ENCODE data around the gene GARIN1A. TPM values are rescaled to one million over a fixed set of nuclear protein-coding genes. Genes with fewer than 3 reads are reported as not detected.
"Not testable (repeated sequence)": the region's sequence is repeated elsewhere in the genome, so short reads cannot be mapped to it uniquely, and the experiment has no call there.

Gene GARIN1A
- total RNA-seq: 0.40 and 0.67 TPM in 2 replicates
- polyA plus RNA-seq: 0.44 and 1.7 TPM in 2 replicates

DNA sequence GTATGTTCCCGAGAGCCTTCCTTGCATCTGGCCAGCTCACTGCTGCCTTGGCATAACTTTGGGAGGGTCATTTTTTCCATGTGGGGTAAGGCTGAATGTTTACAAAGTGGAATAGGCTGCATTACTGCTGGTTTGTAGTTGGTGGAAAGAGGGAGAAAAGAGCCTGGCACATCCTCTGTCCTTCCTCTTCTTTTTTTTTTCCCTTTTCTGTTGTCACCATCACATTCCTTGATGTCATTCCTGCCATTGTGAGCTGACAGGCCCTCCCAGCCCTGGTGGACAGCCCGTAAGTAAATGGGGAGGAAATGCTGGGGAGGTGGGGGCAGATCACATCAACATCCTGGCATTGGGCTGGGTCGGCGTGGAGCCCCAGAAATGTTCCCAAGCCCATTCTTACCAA, at the start of gene GARIN1A:
GARIN1A (plus strand) TSS at position 301 of the 400 bp plus-strand sequence. CDS start 106 bp downstream, outside the sequence.
- TF ChIP-seq EZH2phosphoT487 (IDR thresholded peaks at IDR 0.05; ENCODE audit: low read depth, severe bottlenecking, unreplicated experiment) (no peak), EZH2 (IDR thresholded peaks at IDR 0.05; ENCODE audit: borderline replicate concordance) (no peak)
- TF ChIP-seq, protein P1, sequence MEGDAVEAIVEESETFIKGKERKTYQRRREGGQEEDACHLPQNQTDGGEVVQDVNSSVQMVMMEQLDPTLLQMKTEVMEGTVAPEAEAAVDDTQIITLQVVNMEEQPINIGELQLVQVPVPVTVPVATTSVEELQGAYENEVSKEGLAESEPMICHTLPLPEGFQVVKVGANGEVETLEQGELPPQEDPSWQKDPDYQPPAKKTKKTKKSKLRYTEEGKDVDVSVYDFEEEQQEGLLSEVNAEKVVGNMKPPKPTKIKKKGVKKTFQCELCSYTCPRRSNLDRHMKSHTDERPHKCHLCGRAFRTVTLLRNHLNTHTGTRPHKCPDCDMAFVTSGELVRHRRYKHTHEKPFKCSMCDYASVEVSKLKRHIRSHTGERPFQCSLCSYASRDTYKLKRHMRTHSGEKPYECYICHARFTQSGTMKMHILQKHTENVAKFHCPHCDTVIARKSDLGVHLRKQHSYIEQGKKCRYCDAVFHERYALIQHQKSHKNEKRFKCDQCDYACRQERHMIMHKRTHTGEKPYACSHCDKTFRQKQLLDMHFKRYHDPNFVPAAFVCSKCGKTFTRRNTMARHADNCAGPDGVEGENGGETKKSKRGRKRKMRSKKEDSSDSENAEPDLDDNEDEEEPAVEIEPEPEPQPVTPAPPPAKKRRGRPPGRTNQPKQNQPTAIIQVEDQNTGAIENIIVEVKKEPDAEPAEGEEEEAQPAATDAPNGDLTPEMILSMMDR (IDR thresholded peaks at IDR 0.05; ENCODE audit: poor library complexity): no peak

DNA sequence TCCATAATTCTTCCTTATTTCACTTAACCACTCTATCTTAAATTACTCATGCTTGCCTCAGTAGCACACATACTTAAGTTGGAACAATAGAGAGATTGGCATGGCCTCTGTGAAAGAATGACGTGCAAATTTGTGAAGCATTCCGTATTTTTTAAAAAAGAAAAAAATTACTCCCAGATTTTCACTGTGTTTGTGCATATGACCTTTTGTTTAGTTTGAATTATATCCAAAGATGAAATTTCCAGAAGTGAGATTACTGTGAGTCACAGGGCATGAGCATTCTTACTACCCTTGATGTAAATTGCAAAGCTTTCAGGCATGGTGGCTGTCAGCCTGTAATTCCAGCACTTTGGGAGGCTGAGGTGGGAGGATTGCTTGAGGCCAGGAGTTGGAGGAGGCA, 45.0 kb upstream of the GARIN1A start:
- H3K27me3 ChIP-seq; H4K20me1 ChIP-seq (ENCODE audit: insufficient read depth, poor library complexity, severe bottlenecking); DNase-seq (ENCODE audit: low spot score); H3K4me3 ChIP-seq; H3K27ac ChIP-seq; H3K9me2 ChIP-seq (replicated peaks; ENCODE audit: insufficient read depth); H3K4me1 ChIP-seq (ENCODE audit: insufficient read depth); H2AFZ ChIP-seq; H3K36me3 ChIP-seq (replicated peaks; ENCODE audit: insufficient read depth, low read depth); H3K9me3 ChIP-seq (ENCODE audit: low read depth); H3K4me2 ChIP-seq; H3K79me2 ChIP-seq: not testable (repeated sequence)
- WGBS (ENCODE audit: low lambda C conversion rate, missing lambda C conversion rate): 98% methylated on average over 2 of the region's 2 CpGs

More for the DNA sequence above, at the start of gene GARIN1A:
- H4K20me1 ChIP-seq (ENCODE audit: insufficient read depth, poor library complexity, severe bottlenecking): no peaks in the 10 kb centered on the region
- no peaks in the 10 kb centered on the region for H3K4me1 ChIP-seq (ENCODE audit: insufficient read depth)
- H3K79me2 ChIP-seq: no peaks in the 10 kb centered on the region
- no peaks in the 10 kb centered on the region for H3K27me3 ChIP-seq
- WGBS (ENCODE audit: low lambda C conversion rate, missing lambda C conversion rate): 91% methylated on average over 4 of the region's 4 CpGs
- no peak within 1 kb of the TSS for H3K4me2 ChIP-seq
- no peaks in the 10 kb centered on the region for H3K36me3 ChIP-seq (replicated peaks; ENCODE audit: insufficient read depth, low read depth)
- H3K9me3 ChIP-seq (ENCODE audit: low read depth): no peaks in the 10 kb centered on the region
- H2AFZ ChIP-seq: no peak within 1 kb of the TSS
- DNase-seq (ENCODE audit: low spot score): no peak
- no peak within 1 kb of the TSS for H3K4me3 ChIP-seq
- H3K9me2 ChIP-seq (replicated peaks; ENCODE audit: insufficient read depth): no peaks in the 10 kb centered on the region
- H3K27ac ChIP-seq: no peak within 1 kb of the TSS

DNA sequence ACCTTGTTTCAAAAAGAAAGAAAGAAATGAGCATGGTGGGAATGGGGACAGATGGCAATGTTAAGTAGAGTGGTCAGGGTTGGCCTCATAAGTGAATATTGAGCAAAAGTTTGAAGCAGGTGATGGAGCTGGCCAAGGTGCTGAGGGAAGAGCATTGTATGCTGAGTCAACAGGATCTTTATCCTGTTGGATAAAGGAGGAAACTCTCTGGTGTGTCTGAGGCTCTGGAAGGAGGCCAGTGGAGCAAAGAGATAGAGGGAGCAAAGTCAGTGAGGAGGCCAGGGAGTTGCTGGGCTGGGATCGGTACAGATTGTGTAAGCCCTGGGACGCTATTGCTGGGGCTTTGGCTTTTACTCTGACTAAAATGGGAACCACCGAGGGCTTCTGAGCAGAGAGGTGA, 38.2 kb upstream of the GARIN1A start:
- H4K20me1 ChIP-seq (ENCODE audit: insufficient read depth, poor library complexity, severe bottlenecking); H2AFZ ChIP-seq; H3K4me1 ChIP-seq (ENCODE audit: insufficient read depth); H3K36me3 ChIP-seq (replicated peaks; ENCODE audit: insufficient read depth, low read depth); H3K27ac ChIP-seq; H3K79me2 ChIP-seq; H3K4me2 ChIP-seq; H3K9me3 ChIP-seq (ENCODE audit: low read depth); H3K27me3 ChIP-seq; H3K9me2 ChIP-seq (replicated peaks; ENCODE audit: insufficient read depth); DNase-seq (ENCODE audit: low spot score); H3K4me3 ChIP-seq: not testable (repeated sequence)
- 98% methylated on average over 3 of the region's 3 CpGs for WGBS (ENCODE audit: low lambda C conversion rate, missing lambda C conversion rate)

DNA sequence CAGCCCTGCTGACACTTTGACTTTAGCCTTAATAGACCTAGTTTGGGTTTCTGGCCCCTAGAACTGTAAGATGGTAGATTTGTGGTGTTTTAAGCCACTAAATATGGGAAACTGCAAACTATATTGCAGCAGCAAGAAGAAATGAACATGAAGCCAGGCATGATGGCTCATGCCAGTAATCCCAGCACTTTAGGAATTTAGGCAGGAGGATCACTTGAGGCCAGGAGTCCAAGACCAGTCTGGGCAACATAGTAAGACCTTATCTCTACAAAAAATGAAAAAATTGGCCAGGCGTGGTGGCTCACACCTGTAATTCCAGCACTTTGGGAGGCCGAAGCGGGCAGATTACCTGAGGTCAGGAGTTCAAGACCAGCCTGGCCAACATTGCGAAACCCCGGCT, 26.9 kb upstream of the GARIN1A start:
- H4K20me1 ChIP-seq (ENCODE audit: insufficient read depth, poor library complexity, severe bottlenecking); H3K4me1 ChIP-seq (ENCODE audit: insufficient read depth); H3K4me2 ChIP-seq; H3K4me3 ChIP-seq; H2AFZ ChIP-seq; DNase-seq (ENCODE audit: low spot score); H3K9me2 ChIP-seq (replicated peaks; ENCODE audit: insufficient read depth); H3K36me3 ChIP-seq (replicated peaks; ENCODE audit: insufficient read depth, low read depth); H3K79me2 ChIP-seq; H3K27ac ChIP-seq; H3K9me3 ChIP-seq (ENCODE audit: low read depth); H3K27me3 ChIP-seq: not testable (repeated sequence)
- WGBS (ENCODE audit: low lambda C conversion rate, missing lambda C conversion rate): 94% methylated on average over 5 of the region's 5 CpGs

DNA sequence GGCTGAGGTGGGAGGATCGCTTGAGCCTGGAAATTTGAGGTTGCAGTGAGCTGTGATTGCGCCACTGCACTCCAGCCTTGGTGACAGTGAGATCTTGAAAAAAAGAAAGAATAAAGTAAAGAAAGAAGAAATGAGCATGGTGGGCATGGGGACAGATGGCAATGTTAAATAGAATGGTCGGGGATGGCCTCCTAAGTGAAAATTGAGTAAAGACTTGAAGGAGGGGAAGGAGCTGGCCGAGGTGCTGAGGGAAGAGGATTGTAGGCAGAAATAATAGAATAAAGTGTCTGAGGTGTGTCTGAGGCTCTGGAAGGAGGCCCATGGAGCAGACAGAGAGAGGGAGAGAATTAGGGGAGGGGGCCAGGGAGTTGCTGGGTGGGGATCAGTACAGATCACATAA, 26.2 kb upstream of the GARIN1A start:
- not testable (repeated sequence) for H3K27me3 ChIP-seq; H3K27ac ChIP-seq; H3K36me3 ChIP-seq (replicated peaks; ENCODE audit: insufficient read depth, low read depth); H3K4me3 ChIP-seq; H4K20me1 ChIP-seq (ENCODE audit: insufficient read depth, poor library complexity, severe bottlenecking); DNase-seq (ENCODE audit: low spot score); H3K9me2 ChIP-seq (replicated peaks; ENCODE audit: insufficient read depth); H3K4me2 ChIP-seq; H2AFZ ChIP-seq; H3K9me3 ChIP-seq (ENCODE audit: low read depth); H3K79me2 ChIP-seq; H3K4me1 ChIP-seq (ENCODE audit: insufficient read depth)
- WGBS (ENCODE audit: low lambda C conversion rate, missing lambda C conversion rate): 93% methylated on average over 4 of the region's 4 CpGs

DNA sequence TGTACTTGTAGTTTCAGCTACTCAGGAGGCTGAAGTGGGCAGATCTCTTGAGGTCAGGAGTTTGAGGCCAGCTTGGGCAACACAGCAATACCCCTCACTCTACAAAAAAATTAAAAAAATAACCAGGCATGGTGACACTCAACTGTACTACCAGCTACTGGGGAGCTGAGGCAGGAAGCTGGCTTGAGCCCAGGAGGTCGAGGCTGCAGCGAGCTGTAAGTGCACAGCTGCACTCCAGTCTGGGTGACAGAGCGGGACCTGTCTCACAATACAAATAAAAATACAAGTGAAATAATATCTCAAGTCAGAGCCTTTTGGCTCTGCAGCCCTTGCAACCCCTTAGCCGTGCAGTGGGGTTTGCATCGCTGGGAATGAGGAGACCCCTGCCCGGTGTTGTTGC, 25.2 kb upstream of the GARIN1A start:
- not testable (repeated sequence) for H3K79me2 ChIP-seq; H3K4me2 ChIP-seq; H3K9me3 ChIP-seq (ENCODE audit: low read depth); H3K9me2 ChIP-seq (replicated peaks; ENCODE audit: insufficient read depth); H2AFZ ChIP-seq; H3K27ac ChIP-seq; DNase-seq (ENCODE audit: low spot score); H4K20me1 ChIP-seq (ENCODE audit: insufficient read depth, poor library complexity, severe bottlenecking); H3K4me3 ChIP-seq; H3K4me1 ChIP-seq (ENCODE audit: insufficient read depth); H3K27me3 ChIP-seq; H3K36me3 ChIP-seq (replicated peaks; ENCODE audit: insufficient read depth, low read depth)
- 97% methylated on average over 6 of the region's 6 CpGs for WGBS (ENCODE audit: low lambda C conversion rate, missing lambda C conversion rate)

DNA sequence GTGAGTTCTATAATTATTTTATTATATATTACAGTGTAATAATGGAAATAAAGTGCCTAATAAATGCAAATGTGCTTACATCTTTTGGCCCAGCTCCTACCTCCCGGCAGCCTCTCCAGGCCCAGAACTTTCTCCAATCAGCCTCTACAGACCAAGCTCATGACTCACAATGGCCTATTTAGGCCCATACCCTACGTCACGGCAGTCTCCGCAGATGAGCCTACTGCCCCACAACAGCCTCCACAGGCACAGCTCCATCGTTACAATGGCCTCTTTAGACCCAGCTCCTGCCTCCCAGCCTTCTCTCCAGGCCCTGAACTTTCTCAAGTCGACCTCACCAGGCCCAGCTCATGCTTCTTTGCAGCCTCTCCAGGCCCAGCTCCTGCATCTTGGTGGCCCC, 21.0 kb upstream of the GARIN1A start:
- H3K27me3 ChIP-seq; DNase-seq (ENCODE audit: low spot score); H3K4me1 ChIP-seq (ENCODE audit: insufficient read depth); H3K9me2 ChIP-seq (replicated peaks; ENCODE audit: insufficient read depth); H2AFZ ChIP-seq; H3K79me2 ChIP-seq; H3K4me3 ChIP-seq; H3K4me2 ChIP-seq; H4K20me1 ChIP-seq (ENCODE audit: insufficient read depth, poor library complexity, severe bottlenecking); H3K9me3 ChIP-seq (ENCODE audit: low read depth); H3K27ac ChIP-seq; H3K36me3 ChIP-seq (replicated peaks; ENCODE audit: insufficient read depth, low read depth): not testable (repeated sequence)
- WGBS (ENCODE audit: low lambda C conversion rate, missing lambda C conversion rate): 92% methylated on average over 5 of the region's 6 CpGs

DNA sequence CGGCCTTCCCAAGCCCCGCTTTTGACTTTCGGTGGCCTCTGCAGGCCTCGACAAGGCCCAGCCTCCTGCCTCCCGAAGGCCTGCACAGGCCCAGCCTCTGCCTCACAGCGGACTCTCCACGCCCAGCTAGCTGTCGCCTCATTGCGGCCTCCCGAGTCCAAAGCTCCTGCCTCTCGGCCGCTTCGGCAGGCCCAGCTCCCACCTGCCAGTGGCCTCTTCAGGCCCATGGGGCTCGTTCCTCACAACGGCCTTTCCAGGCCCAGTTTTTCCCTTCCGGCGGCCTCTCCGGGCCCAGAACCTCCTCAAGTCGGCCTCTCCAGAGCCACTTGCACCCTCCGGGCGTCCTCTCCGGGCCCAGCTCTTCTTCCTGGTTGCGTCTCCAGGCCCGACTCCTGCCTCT, 19.5 kb upstream of the GARIN1A start:
- H4K20me1 ChIP-seq (ENCODE audit: insufficient read depth, poor library complexity, severe bottlenecking); H3K9me2 ChIP-seq (replicated peaks; ENCODE audit: insufficient read depth); H3K79me2 ChIP-seq; H2AFZ ChIP-seq; H3K4me3 ChIP-seq; H3K4me1 ChIP-seq (ENCODE audit: insufficient read depth); H3K27me3 ChIP-seq; H3K9me3 ChIP-seq (ENCODE audit: low read depth); DNase-seq (ENCODE audit: low spot score); H3K27ac ChIP-seq; H3K4me2 ChIP-seq; H3K36me3 ChIP-seq (replicated peaks; ENCODE audit: insufficient read depth, low read depth): not testable (repeated sequence)
- WGBS (ENCODE audit: low lambda C conversion rate, missing lambda C conversion rate): 97% methylated on average over 22 of the region's 24 CpGs
